ENCODE measurements around the gene C1S.

DNA sequence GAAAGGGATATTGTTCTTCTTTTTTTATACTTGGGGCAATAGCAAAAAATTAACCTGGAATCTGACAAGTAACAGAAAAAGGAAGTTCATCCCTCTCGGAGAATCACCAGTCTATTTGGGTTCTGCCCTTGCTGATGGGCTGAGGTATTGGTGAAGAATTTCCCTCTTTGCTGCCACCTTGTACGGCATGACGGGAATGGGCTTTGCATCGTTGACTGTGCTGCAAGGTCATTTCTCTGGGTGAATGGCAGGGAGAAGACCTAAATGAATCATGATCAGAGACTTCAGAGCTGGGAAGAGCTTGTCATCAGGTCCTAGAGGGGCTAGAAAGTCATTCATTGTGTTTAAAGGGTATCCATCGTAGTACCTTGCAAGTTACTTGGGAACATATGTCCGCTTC lies 12.0 kb downstream of the C1S start:
- TF ChIP-seq POLR2A (IDR thresholded peaks at IDR 0.05; ENCODE audit: low read depth, low read length) (no peak), POLR2AphosphoS5 (IDR thresholded peaks at IDR 0.05; ENCODE audit: low read depth, low read length) (no peak), POU2F2 (IDR thresholded peaks at IDR 0.05; ENCODE audit: low read depth, low read length) (no peak)

Data from GM12891 (cell line).